Astrocyte of the spinal cord (primary cell): ENCODE data around the gene C1GALT1.

Experiments
- DNase-seq: peaks from one replicate; pipeline ENCODE4 v3.0.0; 2011; ENCODE audit warnings: low read depth, low spot score
- H3K4me3 ChIP-seq: 2 replicates; pipeline ENCODE4 v1.5.1; 2011; ENCODE audit warnings: low read depth, mild to moderate bottlenecking, low read length, moderate library complexity
- in situ Hi-C: cut with HindIII; loops from 2 replicates; pipeline ENCODE4 v1.10.0; 2017; ENCODE audit warnings: low sequenced_read_pairs
- TF ChIP-seq, protein P1 (sequence below): IDR thresholded peaks from 2 replicates; pipeline ENCODE4 v1.5.1; 2012; ENCODE audit warnings: low read depth, mild to moderate bottlenecking, low read length, inconsistent platforms

The C1GALT1 gene

DNA sequence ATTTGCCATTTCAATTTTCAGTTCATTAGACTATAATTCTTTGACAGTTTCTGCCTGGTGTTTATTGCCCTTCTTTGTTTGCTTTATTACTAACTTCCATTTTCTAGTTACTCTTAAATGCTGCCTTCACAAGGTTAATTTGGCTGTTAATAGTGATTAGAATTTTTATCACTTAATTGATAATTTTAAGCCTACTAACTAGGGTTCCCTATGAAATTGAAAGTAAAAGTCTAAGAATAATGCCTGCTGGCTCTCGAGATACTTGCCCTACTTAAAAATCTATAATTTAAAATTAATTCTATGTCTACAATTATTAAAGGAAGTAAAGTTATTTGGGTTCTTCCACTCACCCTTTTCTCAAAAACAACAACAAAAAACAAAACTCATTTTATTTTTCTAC is 65.3 kb downstream of the C1GALT1 start:
- DNase-seq = no peak
- TF ChIP-seq, protein P1, sequence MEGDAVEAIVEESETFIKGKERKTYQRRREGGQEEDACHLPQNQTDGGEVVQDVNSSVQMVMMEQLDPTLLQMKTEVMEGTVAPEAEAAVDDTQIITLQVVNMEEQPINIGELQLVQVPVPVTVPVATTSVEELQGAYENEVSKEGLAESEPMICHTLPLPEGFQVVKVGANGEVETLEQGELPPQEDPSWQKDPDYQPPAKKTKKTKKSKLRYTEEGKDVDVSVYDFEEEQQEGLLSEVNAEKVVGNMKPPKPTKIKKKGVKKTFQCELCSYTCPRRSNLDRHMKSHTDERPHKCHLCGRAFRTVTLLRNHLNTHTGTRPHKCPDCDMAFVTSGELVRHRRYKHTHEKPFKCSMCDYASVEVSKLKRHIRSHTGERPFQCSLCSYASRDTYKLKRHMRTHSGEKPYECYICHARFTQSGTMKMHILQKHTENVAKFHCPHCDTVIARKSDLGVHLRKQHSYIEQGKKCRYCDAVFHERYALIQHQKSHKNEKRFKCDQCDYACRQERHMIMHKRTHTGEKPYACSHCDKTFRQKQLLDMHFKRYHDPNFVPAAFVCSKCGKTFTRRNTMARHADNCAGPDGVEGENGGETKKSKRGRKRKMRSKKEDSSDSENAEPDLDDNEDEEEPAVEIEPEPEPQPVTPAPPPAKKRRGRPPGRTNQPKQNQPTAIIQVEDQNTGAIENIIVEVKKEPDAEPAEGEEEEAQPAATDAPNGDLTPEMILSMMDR = no peak
- no peak overlapping the region for H3K4me3 ChIP-seq
- in situ Hi-C loops = no loop called here

- TF ChIP-seq, protein P1 = no peak
- in situ Hi-C loops = no loop called here
- no peak overlapping the region for H3K4me3 ChIP-seq
- DNase-seq = no peak
These were observed 67.5 kb downstream of the C1GALT1 start for GRCh38 chr7:7249814-7250213.

DNA sequence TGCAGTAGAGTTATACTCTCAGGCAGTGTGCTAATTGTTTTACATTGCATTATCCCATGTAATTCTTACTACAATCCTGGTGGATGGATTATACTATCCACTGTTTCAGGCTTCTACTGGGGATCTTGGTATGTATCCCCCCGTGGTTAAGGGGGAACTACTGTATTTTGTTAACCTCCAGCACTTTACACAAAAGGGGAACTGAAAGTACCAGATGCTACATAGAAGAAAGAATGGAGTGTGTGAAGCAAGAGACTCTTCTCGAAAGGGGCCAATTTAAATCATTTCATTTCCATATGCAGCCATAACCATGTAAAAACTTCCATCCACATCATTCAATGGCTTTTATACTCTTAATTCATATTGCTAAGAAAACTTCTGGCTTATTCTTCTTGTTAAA is 69.4 kb downstream of the C1GALT1 start:
- no peak for DNase-seq
- H3K4me3 ChIP-seq = no peak overlapping the region
- in situ Hi-C loops = no loop called here
- TF ChIP-seq, protein P1 = no peak

GRCh38 chr7:7254319-7254718 is 72.0 kb downstream of the C1GALT1 start:
- H3K4me3 ChIP-seq = no peak overlapping the region
- in situ Hi-C loops = no loop called here
- TF ChIP-seq, protein P1 = no peak
- DNase-seq = no peak

GRCh38 chr7:7254908-7255307 is 72.6 kb downstream of the C1GALT1 start:
- H3K4me3 ChIP-seq = no peak overlapping the region
- no peak for DNase-seq
- TF ChIP-seq, protein P1 = no peak
- in situ Hi-C loops = no loop called here

DNA sequence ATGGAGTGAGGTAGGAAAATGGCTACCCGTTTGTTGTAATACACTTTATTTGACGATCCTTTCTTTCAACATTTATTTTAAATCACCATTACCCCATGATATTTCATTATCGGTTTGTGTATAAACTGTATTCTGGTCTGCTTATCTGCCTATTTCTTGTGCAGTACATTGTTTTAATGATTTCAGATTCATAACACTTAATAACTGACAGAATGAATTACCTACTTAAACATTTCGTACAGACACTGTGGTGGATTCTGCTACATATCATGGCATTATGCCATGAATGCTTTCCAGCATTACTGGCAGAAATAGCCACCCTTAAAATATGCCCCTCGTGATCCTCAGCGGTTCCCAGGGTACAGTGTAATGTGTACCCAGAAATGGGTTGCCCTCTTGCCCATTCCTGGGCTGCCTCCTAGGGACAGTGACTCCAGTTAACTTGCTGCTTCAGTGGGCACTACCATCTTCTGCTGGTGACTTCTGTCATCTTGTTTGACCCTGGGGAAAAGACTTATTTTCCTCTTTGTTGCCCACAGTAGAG is 74.5 kb downstream of the C1GALT1 start:
- H3K4me3 ChIP-seq = no peak overlapping the region
- no peak for DNase-seq
- TF ChIP-seq, protein P1 = no peak
- in situ Hi-C loops = no loop called here
